Kidney glomerular epithelial cell (primary cell): ENCODE data around the gene ADCYAP1R1.

ENCODE experiments used
- DNase-seq: peaks from one replicate; lab custom pipeline; 2025; lab: John Stamatoyannopoulos, UW

ADCYAP1R1 gene

DNA sequence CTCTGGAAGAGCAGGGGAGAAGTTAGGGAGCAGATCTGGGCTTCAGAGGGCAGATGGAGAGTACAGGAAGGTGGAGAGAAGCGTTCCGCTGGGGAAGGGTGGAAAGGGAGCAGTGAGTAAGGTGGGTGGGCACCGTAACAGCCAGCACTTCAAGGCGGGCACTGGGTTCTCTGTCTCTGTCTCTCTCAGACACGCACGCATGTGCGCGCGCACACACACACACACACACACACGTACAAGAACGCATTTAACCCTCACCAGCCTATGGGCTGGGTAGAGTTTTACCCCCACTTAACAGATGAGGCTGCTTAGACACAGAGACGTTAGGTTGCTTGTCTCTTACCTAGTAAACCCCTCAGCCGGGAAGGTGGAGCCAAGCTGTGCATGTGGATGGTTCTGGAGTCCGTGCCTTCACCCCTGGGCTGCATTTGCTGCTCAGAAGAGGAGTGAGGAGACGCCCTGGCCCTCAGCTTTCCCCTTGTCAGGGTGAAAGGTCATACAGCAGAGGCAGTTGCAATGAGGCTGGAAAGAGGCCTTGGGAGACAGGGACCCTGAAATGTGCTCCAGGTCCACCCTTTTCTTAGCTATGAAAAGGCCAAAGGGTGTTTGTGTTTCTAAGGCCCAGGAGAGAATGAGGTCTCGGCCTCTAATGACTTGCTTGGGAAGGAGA, 16.0 kb downstream of the ADCYAP1R1 start:
- no peak for DNase-seq

DNA sequence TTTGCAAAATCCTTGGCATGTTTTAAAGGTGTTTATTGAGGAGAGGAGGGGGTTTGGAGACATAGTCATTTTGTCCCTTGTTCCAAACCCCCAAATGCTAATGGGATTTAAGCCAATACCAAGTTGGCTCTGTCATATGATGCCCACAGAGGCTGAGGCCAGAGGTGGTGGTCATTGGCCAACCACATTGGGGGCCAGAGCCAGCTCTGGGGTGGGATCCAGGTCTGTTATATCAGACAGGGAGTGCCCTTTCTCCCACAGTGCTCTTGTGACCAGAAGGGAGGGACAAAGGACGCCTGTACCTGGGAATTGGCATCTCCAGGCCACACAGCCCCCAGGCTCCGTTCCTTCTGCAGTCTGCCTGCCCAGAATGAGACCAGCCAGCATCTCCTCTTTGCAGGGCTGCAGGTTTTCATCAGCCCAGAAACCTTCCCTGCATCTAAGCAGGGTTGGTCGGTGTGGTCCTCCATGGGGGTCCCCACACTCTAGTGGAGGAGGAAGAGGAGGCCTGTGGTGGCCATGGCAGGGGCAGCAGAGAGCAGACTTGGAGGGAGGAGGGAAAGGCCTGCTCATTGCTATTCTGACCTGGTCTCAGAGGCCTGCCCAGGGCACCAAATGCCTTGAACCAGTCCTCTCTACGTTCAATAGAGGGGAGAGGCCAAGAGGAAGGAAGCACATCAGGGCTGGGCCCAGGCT, 17.9 kb downstream of the ADCYAP1R1 start:
- DNase-seq: no peak

DNA sequence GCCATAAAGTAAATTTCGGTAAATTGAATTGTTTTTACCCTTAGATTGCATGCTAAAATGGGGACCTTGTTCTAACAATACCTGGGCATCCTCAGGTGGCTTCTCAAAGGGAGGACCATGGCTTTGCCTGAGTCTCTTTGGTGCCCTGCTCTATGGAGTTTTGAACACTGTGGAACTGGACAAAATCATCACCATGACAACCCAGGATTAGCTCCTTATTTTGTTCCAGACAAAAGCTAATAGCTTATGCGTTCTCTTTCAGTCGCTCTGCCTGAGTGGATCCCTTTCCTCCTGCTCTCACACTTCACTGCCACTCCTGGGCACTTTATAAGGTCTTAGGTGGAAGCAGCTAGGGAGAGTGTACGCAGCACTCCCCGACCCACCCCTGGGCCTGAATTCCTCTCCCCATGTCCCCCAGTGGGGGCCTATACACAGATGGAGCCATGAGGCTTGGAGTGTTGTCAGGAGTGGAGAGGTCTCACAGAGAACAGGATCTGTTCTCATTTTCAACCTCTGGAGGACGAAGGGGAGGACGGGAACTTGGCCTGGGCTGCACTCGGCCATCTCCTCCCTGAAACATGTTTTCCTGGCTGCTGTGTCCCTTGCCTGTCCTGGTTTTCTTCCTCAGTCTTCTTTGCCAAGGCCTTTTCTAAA, 19.0 kb downstream of the ADCYAP1R1 start:
- DNase-seq: no peak

DNA sequence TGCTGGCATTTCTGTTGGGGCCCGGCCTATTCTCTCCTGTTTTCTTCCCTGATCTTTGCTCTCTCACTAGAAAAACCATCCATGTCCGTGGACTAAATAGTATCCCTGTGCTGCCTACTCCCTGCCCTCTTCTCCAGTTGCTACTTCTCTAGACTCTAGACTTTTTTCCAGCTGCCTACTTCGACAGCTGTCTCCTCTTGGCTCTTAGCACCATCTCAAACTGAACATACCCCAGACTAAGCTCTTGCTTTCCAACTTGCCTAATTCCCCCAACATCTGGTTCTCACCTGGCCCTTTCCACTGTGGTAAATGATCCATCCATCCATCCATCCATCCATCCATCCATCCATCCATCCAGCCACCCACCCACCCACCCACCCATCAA, 19.5 kb downstream of the ADCYAP1R1 start:
- no peak for DNase-seq

DNA sequence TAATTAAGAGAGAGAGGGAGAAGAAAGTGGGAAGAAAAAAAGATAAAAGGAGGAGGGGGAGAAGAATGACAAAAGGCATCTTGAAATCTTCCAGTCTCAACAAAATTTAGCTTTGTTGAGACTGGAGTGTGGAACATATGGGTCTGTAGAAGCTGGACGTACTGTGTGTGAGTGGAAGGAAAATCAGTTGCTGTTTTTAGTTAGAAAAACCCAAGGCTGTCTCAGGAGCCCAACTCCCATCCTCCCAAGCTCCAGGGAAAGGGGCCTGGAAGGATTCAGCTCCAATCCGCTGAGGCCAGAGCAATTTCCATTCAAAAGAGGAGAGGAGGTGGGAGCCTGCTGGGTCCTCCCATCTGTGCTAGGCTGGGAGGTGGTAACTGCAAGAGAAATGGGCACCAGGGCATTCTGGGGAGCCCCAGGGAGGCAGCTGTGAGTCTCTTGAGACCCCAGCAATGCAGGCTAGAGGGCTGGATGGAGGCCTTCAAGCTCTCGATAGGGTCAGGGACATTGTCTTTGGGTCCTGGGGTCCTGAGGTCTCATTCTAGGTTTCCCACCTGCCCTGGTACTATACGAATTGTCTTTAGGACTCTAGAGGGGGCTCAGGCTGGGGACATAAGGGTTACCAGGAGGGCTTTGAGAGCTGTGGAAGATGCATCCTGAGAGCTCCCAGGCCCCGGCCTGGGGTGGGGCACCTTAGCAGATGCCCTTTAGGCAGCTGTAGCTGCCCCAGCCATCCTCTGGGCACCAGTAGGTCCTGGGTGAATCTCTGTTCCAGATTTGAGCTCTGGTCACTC, 21.4 kb downstream of the ADCYAP1R1 start:
- no peak for DNase-seq

DNA sequence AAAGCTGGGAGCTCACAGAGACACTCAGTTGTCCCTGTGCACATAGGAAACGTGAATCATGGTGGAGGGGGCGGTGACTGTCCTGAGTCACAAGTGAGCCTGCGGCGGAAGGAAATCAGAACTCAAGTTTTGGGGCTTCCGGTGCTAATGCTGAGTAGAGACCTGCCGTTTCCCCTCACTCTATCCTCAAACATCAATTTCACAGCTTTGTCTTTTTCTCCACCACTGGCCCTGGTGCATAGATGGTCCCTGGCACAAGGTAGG, 21.9 kb downstream of the ADCYAP1R1 start:
- no peak for DNase-seq

DNA sequence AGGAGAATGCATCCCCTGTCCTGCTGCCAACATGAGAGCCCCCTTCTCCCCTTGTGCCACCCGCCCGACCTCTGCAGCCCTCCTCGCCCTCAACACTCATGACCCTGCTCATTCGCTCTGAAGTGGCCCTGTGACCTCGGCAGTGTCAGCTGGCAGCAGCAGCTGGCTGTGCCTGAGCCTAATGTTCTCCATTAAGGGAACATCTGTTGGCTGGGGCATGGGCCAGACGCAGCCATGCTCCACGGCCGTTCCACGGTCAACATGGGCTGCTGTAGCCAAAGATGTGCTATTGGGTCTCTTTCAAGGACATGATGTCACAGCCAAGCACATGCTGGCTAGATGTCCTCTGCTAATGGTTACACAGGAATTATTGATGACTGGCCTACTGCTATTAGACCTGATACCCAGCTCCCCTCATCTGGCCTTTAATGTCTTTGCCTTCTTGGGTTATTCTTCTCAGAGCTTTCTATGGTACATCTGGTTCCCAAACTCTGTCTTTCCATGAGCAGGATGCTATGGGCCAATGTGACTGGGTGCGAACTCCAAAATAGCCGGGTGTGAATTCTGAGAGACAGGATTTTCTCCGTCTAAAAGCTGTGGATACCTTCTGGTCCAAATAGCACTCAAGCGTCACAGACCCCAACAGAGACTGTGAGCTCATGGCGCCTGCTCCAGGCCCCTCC, 22.4 kb downstream of the ADCYAP1R1 start:
- no peak for DNase-seq

DNA sequence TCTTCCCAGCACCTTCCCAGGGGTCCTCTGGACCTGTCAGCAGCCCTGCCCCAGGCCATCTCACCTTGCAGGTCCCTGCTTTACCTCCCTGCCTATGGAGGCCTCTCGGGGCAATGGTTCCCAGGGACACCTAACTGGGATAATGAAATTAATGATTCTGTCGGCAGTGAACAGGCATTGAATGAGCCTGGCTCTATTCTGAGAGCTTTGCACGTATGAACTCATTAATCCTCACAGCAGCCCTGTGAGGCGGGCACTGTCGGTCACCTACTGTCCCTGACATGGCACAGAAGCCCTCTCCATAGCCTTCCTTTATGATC, 22.9 kb downstream of the ADCYAP1R1 start:
- DNase-seq: no peak

DNA sequence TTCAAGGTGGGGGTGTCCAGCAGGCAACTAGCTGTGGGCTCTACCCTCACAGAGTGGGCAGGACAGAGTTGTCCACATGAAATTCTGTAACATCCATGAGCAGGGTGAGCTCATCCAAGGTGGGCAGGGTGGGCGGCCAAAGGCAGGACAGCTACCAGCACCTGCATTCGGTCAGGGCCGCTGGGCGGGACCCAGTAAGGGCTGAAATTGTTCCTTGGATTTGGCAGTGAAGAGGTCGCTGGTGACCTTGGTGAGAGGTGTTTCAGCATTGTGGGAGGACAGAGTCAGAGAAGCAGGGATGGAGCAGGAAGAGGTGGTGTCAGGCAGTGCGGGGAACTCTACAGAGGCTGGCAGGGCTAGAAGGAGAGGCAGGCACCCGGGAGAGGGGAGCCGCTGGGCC, 23.9 kb downstream of the ADCYAP1R1 start:
- DNase-seq: no peak

DNA sequence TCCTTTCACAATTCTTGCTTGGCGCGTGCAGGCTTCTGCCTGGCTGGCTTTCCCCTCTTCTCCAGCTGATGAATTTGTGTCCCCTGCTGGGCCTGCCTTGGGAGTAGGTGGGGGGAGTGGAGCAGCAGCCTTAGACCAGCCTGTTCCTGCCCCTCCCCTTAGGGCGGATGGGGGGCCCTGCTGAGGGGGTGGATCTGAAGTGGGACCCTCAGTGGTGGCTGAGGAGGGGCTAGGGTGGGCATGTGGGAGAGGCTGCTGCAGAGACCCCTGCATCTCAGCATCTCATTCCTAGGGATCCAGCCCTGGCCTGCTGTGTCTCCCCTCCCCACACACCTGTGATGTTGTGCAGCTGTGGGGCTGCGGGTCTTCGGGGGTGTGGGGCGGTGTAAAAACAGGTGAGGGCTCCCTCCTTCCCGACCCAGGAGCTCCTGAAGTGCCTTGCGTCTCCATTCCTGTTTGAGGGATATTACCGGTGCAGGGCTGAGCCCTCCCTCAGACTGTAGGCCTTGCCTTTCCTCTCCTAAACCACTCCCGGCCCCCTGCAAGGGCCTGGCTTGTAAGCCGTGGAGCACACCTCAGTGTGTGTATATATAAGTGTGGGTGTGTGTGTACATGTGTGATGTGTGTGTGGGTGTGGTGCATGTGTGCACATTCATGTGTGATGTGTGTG, 24.7 kb downstream of the ADCYAP1R1 start:
- DNase-seq: no peak

DNA sequence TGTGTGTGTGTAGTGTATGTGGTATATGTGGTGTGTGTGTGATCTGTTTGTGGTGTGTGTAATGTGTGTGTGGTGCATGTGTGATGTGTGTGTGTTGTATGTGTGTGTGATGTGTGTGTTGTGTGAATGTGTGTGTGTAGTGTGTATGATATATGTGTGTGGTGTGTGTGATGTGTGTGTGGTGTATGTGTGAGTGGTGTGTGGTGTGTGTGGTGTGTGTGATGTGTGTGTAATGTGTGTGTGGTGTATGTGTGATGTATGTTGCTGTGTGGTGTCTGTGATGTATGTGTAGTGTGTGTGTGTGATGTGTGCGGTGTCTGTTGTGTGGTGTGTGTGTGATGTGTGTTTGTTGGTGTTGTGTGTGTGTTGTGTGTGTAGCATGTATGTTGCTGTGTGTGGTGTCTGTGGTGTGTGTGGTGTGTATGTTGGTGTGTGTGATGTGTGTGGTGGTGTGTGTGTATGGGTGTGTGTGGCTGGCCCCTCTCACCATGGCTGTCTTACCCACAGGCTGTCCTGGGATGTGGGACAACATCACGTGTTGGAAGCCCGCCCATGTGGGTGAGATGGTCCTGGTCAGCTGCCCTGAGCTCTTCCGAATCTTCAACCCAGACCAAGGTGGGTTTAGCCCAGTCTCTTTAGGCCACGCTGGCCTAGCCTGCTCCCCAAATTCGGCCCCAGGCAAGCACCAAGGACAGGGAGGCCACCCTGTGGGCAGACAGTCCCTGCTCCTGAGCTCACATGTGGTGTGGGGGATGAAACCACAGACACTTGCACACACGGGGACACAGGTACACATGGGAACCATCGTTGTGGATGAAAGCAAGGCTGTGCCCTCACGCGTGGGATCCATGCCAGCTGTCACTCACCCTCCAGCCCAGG, 25.6 kb downstream of the ADCYAP1R1 start:
- DNase-seq: no peak

DNA sequence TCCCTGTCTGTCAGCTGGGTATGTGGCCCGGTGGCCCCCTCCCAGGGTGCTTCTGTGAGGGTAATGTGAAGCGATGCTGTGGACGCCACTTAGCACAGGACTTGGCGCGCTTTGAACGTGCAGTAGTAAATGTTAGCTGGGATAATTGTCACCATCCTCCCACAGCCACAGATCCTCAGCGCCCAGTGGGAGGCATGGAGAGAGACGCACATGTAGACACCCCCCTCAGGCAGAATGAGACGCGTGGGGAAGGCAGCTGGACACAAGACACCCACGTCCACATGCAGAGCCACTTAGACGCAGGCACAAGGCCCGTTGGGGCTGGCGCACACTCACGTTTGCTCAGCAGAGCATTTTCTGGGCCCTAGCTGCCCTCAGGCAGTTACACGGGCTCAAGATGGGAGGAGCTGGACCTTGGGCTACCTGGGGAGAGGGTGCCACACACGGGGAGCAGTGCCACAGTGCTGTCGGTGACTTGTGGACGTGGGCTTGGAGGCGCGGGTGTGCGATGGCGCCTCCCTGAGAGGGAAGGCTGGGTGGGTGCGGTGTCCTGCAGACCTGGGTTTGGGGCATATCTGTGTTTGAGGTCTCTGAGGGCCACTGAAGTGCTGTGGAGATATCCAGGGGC, 26.4 kb downstream of the ADCYAP1R1 start:
- DNase-seq: no peak

DNA sequence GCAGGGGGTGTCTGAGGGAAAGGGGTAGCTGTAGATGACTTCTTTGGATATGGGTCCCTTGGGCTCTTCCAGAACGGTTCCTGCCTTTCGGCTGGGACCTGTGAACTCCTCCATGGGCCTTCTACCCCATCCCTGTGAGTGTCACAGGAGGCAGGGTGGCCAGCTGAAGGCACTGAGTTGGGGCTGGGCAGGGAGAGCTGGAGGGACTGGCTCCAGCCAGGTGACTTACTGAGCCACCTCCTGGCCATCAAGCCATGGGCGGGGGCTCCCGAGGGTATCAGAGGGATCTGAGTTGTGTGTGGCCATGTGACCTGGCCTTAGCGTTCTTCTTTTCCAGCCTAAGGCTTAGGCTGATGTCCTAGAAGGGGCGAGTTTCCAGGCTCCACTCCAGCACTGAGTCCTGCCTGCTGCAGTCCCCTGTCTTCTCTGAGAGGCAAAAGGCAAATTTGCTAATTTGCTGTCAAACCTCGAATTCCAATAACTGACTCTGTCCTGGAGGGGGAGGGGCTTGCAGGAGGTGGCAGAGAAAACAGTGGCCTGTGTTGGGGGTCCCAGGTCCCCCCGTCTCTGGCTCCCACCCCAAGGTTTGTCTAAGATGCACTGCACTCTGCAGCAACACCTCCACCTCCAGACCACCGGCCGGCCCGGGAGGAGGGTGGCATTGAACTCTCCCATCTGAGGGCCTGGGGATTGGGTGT, 27.2 kb downstream of the ADCYAP1R1 start:
- DNase-seq: no peak

DNA sequence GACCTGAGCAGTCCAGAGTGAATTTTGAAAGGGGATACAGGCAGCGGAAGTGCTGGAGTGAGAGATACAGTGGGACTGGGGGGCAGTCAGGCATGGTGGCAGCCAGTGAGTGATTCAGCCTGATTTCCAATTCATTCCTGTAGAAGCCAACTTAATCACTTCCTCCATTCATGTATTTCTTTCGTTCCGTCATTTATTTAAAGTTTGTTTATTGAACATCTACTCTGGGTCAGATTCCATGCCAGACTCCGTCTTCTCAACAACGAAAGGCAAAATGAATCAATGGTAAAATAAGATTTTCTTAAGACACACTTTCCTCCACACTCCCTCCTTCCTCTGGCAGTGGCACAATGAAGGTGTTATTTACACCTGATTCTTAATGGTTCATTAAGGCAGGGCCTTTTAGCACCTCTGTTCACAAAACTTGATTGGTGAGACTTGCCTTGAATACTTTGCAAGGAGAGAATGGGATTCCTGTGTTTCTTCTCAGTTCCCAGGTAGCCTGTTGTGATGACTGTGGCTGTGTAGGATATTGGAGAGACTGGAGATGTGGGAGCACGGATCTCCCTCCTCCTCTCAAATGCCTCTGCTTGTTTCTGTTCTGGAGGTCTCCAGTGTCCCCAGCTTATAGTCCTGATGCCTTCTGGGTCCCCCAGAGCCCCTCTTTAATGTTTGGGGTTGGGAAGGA, 27.9 kb downstream of the ADCYAP1R1 start:
- no peak for DNase-seq

DNA sequence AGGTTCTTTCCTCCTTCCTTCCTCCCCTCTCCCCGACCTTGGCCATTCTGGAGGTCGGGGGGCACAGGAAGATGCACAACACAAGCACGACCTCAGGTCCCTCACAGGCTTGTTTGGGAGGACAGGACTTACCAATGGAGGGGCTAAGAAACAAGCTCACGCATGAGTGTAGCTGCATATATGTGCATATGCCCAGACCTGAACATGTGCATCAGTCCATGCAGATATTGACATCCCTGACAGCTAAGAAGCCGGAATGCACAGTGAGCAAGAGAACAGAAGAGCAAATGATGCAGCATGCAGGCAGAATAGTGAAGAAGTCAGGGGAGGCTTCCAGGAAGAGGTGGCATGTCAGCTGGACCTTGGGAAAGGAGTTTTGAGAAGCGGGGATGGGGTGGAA, 28.7 kb downstream of the ADCYAP1R1 start:
- DNase-seq: no peak

DNA sequence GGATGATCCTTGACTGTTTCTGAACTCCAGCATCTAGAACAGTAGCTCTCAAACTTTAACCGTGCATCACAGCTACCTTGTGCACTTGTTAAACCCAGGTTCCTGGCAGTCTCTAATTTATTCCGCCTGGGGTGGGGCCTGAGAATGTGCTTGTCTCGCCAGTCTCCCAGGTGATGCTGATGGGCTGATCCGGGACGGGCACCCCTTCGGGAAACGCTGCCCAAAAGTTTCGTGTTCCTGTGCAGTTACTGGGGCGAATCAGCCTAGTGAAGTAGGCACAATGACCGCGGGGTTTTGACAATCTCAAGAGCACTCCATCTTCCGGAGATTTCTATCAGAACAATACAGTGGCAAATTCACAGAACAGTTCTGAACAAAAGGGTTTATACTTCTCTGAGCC, 29.9 kb downstream of the ADCYAP1R1 start:
- no peak for DNase-seq

DNA sequence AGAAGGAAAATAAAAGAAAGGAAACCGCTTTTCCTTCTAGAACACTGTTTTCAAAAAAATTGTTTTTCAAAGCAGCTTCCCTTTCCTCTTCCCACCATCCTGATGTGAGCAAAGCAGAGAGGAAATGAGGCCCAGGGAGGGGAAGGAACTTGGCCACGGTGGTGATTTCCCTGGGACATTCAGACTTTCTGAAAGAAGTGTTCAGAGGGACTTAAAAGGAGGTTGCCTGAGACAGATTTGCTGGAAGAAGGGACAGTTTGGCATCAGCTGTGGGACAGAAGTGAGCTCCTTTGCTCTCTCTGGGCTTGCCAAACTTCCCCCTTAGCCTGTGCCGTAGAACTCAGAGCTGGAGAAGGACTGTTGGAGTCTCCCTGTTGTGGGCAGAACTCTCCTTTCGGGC, 30.3 kb downstream of the ADCYAP1R1 start:
- no peak for DNase-seq

DNA sequence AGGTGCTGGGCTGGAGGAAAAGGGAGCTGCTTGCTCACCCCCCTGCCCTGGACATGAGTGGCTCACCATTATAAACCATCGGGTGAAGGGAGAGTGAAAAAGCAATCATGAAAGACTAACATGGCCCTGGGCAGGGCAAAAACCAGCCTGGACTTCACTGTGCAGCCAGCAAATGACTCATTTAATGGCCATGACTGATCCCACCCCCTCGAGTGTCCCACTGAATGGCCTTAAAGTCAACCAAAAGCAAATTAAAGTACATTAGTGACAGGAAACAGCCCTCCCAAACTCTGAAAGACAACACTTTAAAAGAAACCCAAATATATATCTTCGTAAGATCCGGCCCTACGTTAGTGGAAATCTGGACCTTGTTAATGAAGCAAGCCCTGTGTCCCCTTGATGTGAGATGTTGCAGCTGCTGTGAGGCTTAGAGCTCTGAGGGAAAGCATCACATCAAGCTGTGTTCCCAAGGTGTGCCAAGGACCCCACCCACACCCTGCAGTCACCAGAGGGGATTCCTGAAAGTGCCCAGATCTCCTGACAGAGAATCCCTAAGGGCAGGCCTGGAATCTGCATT, 31.2 kb downstream of the ADCYAP1R1 start:
- no peak for DNase-seq

DNA sequence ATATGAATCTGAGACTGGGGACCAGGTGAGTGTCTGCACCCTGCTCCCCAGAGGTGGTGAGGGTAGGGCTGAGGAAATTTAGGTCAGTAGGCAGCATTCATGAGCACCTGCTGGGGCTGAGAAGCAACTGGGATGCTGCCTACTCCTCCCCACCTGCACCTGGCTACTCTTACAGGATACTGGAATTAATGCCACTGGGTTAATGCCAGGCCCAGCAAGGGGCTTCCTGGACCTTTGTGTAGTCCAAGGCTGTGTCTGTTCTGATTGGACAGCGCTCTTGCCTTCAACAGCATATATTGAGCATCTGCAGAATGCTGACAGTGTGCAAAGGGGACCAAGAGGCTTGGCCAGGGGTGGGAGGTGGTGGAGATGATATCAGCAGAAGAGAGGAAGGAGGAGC, 32.1 kb downstream of the ADCYAP1R1 start:
- no peak for DNase-seq
